Prostate gland (tissue), 2 donors: ENCODE measurements around the gene EED.

Experiments used
- CTCF ChIP-seq, 4 experiments: fragments of 200-600 bp in 2 of 4; fragments of 450-650 bp in 2 of 4; sonication (generic) in 2 of 4; IDR thresholded peaks; 1 replicate in 3 of 4; 2 replicates in 1 of 4; pipeline ENCODE4 v1.5.1; 2016 to 2019; ENCODE audit warnings: antibody characterized with exemption in 4 of 4, mild to moderate bottlenecking in 2 of 4, moderate library complexity in 2 of 4
- POLR2AphosphoS5 ChIP-seq: sonication (generic); formaldehyde crosslinking; IDR thresholded peaks from one replicate; pipeline ENCODE4 v1.6.1; 2017; ENCODE audit warnings: antibody characterized with exemption

DNA sequence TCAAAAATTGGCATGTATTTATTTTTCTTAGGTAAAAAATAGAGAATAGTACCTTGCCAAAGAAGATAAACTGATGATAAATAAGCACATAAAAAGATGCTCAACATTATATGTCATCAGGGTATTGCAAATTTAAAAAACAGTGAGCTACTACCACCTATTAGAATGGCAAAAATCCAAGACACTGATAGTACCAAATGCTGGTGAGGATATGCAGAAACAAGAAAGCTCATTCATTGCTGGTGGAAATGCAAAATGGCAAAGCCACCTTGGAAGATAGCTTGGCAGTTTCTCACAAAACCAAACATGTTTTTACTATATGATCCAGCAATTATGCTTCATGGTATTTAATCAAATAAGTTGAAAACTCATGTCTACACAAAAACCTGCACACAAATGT is 46.4 kb upstream of the EED start:
- TF ChIP-seq CTCF (IDR thresholded peaks at IDR 0.05) = no peak
- no peak for TF ChIP-seq POLR2AphosphoS5
